GM21619 (cell line): Measurements from ENCODE around the gene SDHAF1.
A peak's percentile ranks its signal among the peaks of the same experiment; 100 is the strongest.
"Not testable (repeated sequence)": the region's sequence is repeated elsewhere in the genome, so short reads cannot be mapped to it uniquely, and the experiment has no call there.

Source experiments
- ATAC-seq: cut with Tn5 transposase; IDR thresholded peaks from one replicate; pipeline ENCODE4 v1.9.1; 2021; ENCODE audit not compliant: unreplicated experiment

SDHAF1 gene

DNA sequence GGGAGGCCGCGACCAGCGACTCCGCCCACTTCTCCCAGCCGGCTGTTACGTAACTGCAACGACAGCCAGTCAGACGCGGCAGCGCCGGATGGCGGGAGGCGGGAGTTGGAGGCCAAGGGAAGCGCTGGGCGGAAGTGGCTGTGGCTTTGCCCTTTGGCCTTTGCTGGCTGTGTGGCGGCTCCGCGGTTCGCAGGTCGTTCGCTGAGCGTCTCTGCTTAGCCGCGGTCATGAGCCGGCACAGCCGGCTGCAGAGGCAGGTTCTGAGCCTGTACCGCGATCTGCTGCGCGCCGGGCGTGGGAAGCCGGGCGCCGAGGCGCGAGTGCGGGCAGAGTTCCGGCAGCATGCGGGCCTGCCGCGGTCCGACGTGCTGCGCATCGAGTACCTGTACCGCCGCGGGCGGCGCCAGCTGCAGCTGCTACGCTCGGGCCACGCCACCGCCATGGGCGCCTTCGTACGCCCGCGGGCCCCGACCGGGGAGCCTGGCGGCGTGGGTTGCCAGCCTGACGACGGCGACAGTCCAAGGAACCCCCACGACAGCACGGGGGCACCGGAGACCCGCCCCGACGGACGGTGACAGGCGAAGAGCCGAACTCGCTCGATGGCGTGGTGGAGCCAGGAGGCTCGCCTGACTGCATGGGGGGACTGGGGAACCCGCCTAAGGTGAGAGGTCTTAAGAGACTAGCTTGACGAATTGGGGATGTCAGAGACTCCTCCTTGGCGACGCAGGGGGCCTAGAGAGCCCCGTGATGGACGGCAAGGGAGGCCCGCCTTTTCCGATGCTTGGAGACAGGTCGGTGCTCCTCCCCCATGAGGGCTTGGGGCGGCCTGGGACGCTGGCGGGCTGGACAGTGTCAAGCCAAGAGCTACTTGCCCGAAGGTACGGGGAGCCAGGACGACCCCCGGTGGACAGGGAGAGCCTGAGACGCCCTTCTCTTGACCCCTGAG, at the start of gene SDHAF1:
Gene SDHAF1, plus strand, starts transcription at position 141 of the 946 bp plus-strand sequence. Its CDS starts 87 bp downstream, at position 228.
- peak; percentile 78 for ATAC-seq

- no peak for ATAC-seq
Observed at GRCh38 chr19:35946203-35946602, 48.8 kb upstream of the SDHAF1 start.

- ATAC-seq, result no peak
Observed at GRCh38 chr19:35949131-35949530, 45.9 kb upstream of the SDHAF1 start.

- no peak for ATAC-seq
Observed at GRCh38 chr19:35955881-35956634, 38.9 kb upstream of the SDHAF1 start.

DNA sequence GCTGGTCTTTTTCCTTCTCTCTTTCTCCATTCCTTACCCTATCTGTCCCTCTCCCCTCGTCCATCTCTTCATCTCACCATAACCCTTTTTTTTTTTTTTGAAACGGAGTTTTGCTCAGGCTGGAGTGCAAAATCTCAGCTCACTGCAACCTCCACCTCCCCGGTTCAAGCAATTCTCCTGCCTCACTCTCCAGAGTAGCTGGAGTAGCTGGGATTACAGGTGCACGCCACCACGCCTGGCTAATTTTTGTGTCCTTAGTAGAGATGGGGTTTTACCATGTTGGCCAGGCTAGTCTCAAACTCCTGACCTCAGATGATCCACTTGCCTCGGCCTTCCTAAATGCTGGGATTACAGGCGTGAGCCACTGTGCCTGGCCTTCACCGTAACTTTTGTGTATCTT, 37.6 kb upstream of the SDHAF1 start:
- ATAC-seq, result not testable (repeated sequence)

DNA sequence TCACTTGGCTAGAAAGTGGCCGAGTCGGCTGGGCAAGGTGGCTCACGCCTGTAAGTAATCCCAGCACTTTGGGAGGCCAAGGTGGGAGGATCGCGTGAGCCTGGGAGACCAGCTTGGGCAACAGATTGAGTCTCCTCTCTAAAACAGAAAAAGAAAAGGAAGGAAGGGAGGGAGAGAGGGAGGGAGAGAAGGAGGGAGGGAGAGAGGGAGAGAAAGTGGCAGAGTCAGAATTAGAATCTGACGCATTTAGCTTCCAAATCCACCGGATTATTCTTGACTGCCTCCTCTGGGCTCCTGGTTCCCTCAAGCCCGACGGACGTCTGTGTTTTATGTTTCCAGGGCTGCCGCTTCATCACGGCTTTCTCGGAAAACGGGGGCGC, 36.3 kb upstream of the SDHAF1 start:
- no peak for ATAC-seq

- ATAC-seq, result no peak
Observed at GRCh38 chr19:35959040-35959967, 35.7 kb upstream of the SDHAF1 start.

GRCh38 chr19:35959968-35960320, 35.0 kb upstream of the SDHAF1 start:
- ATAC-seq, result no peak

DNA sequence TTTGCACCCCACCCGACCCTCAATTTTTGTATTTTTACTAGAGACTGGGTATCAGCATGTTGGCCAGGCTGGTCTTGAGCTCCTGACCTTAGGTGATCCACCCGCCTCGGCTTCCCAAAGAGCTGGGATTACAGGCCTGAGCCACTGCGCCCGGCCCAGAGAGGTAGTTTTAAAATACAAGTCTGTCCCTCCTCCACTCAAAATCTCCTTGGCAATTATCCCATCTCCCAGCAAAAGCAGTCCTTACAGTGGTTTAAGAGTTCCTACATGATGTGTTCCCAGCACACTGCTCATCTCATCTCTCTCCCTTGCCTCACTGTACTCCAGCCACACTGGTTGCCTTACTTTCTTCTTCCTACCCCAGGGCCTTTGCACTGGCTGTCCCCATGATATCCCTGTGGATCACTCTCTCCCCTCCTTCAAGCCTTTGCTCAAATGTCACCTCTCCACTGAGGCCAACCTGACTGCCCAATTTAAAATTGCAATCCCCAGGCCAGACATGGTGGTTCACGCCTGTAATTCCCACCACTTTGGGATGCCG, 34.5 kb upstream of the SDHAF1 start:
- no peak for ATAC-seq

- ATAC-seq, result no peak
Observed at GRCh38 chr19:35963514-35963913, 31.5 kb upstream of the SDHAF1 start.

- no peak for ATAC-seq
Observed at GRCh38 chr19:35966771-35967170, 28.2 kb upstream of the SDHAF1 start.

DNA sequence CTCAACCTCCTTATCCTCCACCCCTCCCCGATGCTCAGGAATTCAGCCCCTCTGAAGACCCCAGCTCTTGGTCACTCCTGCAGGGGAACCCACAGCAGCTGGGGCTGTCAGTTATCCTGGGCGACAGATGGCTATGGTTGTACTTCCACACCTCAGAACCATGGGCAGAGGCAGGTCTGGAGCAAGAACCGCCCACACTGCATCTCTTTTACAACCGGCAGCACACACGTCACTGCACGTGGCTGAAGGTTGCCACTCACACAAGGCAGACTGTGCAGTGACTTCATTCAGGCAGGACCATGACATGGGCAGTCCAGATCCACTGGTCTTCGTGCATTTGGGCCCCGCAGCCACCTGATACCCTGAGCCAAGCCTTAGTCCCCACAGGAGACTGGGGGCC, 21.5 kb upstream of the SDHAF1 start:
- no peak for ATAC-seq

DNA sequence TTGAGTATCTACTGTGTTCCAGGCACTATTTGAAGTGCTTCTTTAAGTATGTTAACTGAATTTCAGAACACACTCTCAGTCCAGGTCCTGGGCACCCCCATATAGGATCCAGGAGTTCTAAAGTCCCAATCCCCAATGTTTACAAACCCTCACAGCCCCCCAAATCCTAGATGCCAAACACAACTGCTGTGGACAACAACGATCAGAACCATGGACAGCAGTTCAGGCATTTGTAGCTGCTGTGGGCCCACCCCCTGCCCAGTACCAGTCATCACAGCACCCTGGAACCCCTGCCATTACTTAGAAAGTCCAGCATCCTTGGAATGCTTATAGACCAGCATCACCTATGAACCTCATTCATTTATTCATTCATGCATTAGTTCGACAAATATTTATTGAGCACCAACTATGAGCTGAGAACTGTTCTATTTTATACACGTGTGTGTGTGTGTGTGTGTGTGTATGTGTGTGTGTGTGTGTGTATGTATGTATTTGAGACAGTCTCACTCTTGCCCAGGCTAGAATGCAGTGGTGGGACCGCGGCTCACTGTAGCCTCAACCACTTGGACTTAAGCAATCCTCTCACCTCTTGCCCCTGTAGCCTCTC, 19.3 kb upstream of the SDHAF1 start:
- no peak for ATAC-seq

GRCh38 chr19:35977446-35978222, 17.4 kb upstream of the SDHAF1 start:
- ATAC-seq, result no peak

- ATAC-seq, result no peak
Observed at GRCh38 chr19:35978271-35978670, 16.7 kb upstream of the SDHAF1 start.

DNA sequence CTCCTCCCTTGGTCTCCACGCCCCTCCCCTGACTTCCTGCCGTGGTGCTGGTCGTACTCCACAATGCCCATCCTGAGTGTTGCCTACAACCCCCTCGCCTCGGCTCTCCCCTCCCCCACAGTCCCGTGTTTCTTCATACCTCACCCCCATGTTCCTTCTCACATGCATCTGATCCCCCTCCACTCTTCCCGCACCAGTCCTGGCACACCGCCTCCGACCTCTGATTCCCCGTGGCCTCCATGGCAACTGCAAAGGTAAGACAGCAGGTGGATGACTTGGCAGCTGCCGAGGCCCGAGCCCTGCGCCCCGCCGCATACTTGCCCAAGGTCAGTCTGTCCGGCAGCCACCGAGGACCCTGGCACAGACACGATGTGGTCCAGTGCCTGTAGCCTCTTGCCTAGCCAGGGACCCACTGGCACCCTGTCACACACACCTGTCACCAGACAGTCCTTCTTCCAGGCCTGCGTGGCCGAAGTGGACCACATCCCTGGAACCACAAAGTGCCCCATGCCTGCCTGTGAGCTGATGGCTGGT, 16.1 kb upstream of the SDHAF1 start:
- ATAC-seq, result no peak

DNA sequence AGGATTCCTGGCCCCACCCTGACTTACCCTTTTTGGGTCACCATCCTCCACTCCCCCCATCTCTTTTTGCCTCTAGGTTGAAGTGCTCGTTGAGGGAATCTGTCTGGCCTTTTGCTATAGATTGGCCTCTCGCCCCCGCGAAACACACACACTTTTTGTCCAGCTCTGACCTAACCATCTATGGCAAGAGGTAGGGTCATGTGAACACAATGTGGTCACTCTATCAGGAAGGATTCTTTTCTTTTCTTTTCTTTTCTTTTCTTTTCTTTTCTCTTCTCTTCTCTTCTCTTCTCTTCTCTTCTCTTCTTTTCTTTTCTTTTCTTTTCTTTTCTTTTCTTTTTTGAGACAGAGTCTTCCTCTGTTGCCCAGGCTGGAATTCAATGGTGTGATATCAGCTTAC, 14.0 kb upstream of the SDHAF1 start:
- not testable (repeated sequence) for ATAC-seq

DNA sequence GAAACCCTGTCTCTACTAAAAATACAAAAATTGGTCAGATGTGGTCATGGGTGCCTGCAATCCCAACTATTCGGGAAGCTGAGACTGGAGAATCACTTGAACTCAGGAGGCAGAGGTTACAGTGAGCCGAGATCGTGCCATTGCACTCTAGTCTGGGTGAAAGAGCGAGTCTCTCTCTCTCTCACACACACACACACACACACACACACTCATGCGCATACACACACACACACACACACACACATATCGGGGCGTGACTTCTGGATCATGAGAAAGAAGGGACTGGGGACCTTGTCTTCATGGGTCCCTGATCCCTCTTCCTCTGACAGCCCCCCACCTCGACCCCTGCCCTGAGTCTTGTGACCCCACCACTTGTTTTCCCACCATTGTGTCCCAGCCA, 11.8 kb upstream of the SDHAF1 start:
- no peak for ATAC-seq

GRCh38 chr19:35986111-35986510, 8.9 kb upstream of the SDHAF1 start:
- no peak for ATAC-seq
